B cell (primary cell): ENCODE data around the gene MAP3K2. TPM values are rescaled to one million over a fixed set of nuclear protein-coding genes. Genes with fewer than 3 reads are reported as not detected.

Source experiments
- ATAC-seq: fragments of 200-7000 bp; cut with Tn5 transposase; one replicate; pipeline ENCODE4 v1.10.0; 2021; ENCODE audit warnings: low read depth, mild to moderate bottlenecking, moderate number of reproducible peaks, moderate library complexity
- CTCF ChIA-PET: fragments of 350-600 bp; sonication (Branson Sonifier 250); formaldehyde crosslinking; loops from one replicate; lab custom pipeline; 2021; ENCODE audit warnings: antibody characterized with exemption, inconsistent platforms; lab: Charles Lee
- POLR2A ChIA-PET: fragments of 350-600 bp; sonication (Branson Sonifier 250); formaldehyde crosslinking; loops from one replicate; lab custom pipeline; 2021; ENCODE audit warnings: antibody characterized with exemption; lab: Charles Lee
- DNase-seq: peaks from one replicate; pipeline ENCODE4 v3.0.0; 2013
- H2AFZ ChIP-seq: 2 replicates; pipeline ENCODE4 v1.6.1; 2012; ENCODE audit warnings: mild to moderate bottlenecking, low read depth, low read length; ENCODE audit not compliant: insufficient read depth, poor library complexity, severe bottlenecking
- H3K27ac ChIP-seq, 2 donors: 1 replicate in 1 of 2; 2 replicates in 1 of 2; pipeline ENCODE4 v1.5.1; 2012 to 2013; ENCODE audit warnings: low read length in 2 of 2, mild to moderate bottlenecking in 2 of 2, moderate library complexity in 1 of 2
- H3K27me3 ChIP-seq, 4 experiments: fragments of 200-600 bp in 1 of 4; sonication (generic) in 1 of 4; replicated peaks in 1 of 4; 1 replicate in 2 of 4; 2 replicates in 2 of 4; pipeline versions ENCODE4 v1.6.1 to v1.7.0; 2013 to 2016; ENCODE audit warnings: low read length in 3 of 4, mild to moderate bottlenecking in 2 of 4, mixed read lengths in 1 of 4, moderate library complexity in 1 of 4; ENCODE audit not compliant: insufficient read depth in 4 of 4, control insufficient read depth in 3 of 4; ENCODE audit errors: control extremely low read depth in 1 of 4
- H3K36me3 ChIP-seq, 2 experiments: replicated peaks in 1 of 2; 1 replicate in 1 of 2; 2 replicates in 1 of 2; pipeline versions ENCODE4 v1.6.1 to v1.7.1; 2013; ENCODE audit warnings: low read length in 1 of 2; ENCODE audit not compliant: insufficient read depth in 2 of 2, control insufficient read depth in 1 of 2; ENCODE audit errors: control extremely low read depth in 1 of 2, extremely low read depth in 1 of 2
- H3K4me1 ChIP-seq, 2 donors: fragments of 200-600 bp in 1 of 2; sonication (generic) in 1 of 2; 1 replicate in 1 of 2; 2 replicates in 1 of 2; pipeline versions ENCODE4 v1.5.1 to v1.6.1; 2013 to 2017; ENCODE audit warnings: low read length in 2 of 2; ENCODE audit not compliant: control insufficient read depth in 2 of 2, insufficient read depth in 2 of 2
- H3K4me2 ChIP-seq: replicated peaks from 2 replicates; pipeline ENCODE3; 2012; ENCODE audit warnings: mild to moderate bottlenecking, low read depth, low read length; ENCODE audit not compliant: poor library complexity, severe bottlenecking
- H3K4me3 ChIP-seq, 5 experiments: fragments of 200-600 bp in 1 of 5; sonication (generic) in 1 of 5; 1 replicate in 3 of 5; 2 replicates in 2 of 5; pipeline versions ENCODE4 v1.5.1 to v1.7.0; 2011 to 2016; ENCODE audit warnings: low read length in 4 of 5, mild to moderate bottlenecking in 4 of 5, low read depth in 2 of 5, control low read depth in 1 of 5, moderate library complexity in 1 of 5; ENCODE audit not compliant: insufficient read depth in 1 of 5; ENCODE audit errors: control extremely low read depth in 1 of 5, extremely low read depth in 1 of 5
- H3K79me2 ChIP-seq: fragments of 200-600 bp; sonication (generic); one replicate; pipeline ENCODE4 v1.6.0; 2016; ENCODE audit warnings: low read length; ENCODE audit not compliant: control insufficient read depth, insufficient read depth
- H3K9ac ChIP-seq: fragments of 200-600 bp; sonication (generic); 2 replicates; pipeline ENCODE4 v1.6.1; 2017; ENCODE audit warnings: mild to moderate bottlenecking, low read length, moderate library complexity
- H3K9me3 ChIP-seq, 3 donors: one replicate each; pipeline versions ENCODE4 v1.6.1 to v1.7.1; 2013; ENCODE audit warnings: low read length in 2 of 3; ENCODE audit not compliant: control insufficient read depth in 2 of 3, insufficient read depth in 1 of 3; ENCODE audit errors: control extremely low read depth in 1 of 3
- H4K20me1 ChIP-seq: 2 replicates; pipeline ENCODE4 v1.6.0; 2012; ENCODE audit warnings: mild to moderate bottlenecking, low read length; ENCODE audit not compliant: insufficient read depth, control insufficient read depth, poor library complexity, severe bottlenecking
- H3K27ac Mint-ChIP-seq: one replicate; pipeline ENCODE4 v1.8.0; 2021; ENCODE audit warnings: mixed read lengths
- H3K27me3 Mint-ChIP-seq: one replicate; pipeline ENCODE4 v1.8.0; 2021; ENCODE audit warnings: mixed read lengths
- H3K4me1 Mint-ChIP-seq: one replicate; pipeline ENCODE4 v1.8.0; 2021; ENCODE audit warnings: mixed read lengths
- H3K4me3 Mint-ChIP-seq: one replicate; pipeline ENCODE4 v1.8.0; 2021; ENCODE audit warnings: mixed read lengths
- H3K9me3 Mint-ChIP-seq: one replicate; pipeline ENCODE4 v1.8.0; 2022; ENCODE audit warnings: mixed read lengths; ENCODE audit not compliant: insufficient read depth
- EZH2 ChIP-seq: IDR thresholded peaks from 2 replicates; pipeline ENCODE4 v1.6.1; 2012; ENCODE audit warnings: borderline replicate concordance, low read depth, mild to moderate bottlenecking, moderate library complexity, low read length; ENCODE audit not compliant: insufficient read depth, poor library complexity, severe bottlenecking
- WGBS: methylation state at CpG from one replicate; pipeline ENCODE4 v1.1.5; 2013; ENCODE audit warnings: missing lambda C conversion rate; ENCODE audit not compliant: insufficient coverage; 5-methylcytosine and 5-hydroxymethylcytosine counted together
- intact Hi-C: fragments of 100-400 bp; cut with micrococcal nuclease; formaldehyde crosslinking; loops from one replicate; pipeline ENCODE4 v1.10.0; 2022
- polyA plus RNA-seq: library from polyadenylated mRNA; depleted of rRNA; stranded (reverse); fragments of >200 nt; gene quantifications from 2 replicates; pipeline ENCODE4 v1.2.3, GENCODE V29; 2012
- total RNA-seq, 2 donors: library from RNA; stranded (reverse); fragments of 120-200 nt in 1 of 2; gene quantifications; 1 replicate in 1 of 2; 2 replicates in 1 of 2; pipeline versions ENCODE4 v1.2.3 to v1.2.4, GENCODE V29; 2013 to 2022
- TF ChIP-seq, protein P1 (sequence below): fragments of 200-600 bp; IDR thresholded peaks from one replicate; pipeline ENCODE4 v1.8.0; 2022; ENCODE audit warnings: antibody characterized with exemption, mild to moderate bottlenecking

Gene MAP3K2
- total and polyA plus RNA-seq, 2 donors (not counting 1 experiment from before 2014, with no cell fraction given), result 9.9 to 118 TPM

DNA sequence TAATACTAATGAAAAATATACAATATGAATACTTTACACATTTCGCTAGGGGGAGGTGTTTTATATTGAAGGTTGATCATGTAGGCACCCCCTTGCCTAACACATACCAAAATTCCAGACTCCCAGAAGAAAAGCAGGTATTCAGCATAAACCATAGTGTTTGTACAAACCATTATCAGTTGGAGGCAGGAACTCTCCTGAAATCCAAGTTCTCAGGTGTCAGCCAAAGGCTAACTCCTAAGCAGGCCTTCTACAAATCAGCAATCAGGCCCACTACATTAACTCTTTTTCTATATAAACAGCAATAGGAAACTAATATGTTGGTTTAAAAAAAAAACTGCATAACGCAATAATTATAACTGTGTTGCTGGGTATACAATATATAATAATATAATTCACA is 44.5 kb downstream of the MAP3K2 start:
- ATAC-seq, result no peak

DNA sequence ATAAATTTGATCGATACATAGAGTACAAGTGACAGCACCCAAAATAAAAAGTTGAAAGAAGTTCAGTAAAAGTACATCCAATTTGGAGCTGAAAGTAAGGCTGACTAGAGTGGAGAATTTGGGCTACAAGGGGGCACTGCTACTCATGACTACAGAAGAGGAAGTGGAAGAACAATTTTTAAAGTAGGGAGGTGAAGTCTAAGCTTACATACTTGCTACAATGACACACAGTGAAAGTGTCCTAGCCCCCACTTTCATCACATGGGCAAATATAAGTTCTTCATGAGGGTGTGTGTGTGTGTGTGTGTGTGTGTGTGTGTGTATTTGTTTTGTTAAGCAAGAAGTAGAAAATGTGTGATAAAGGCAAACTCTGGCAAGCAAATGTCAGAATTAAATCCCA is 45.7 kb downstream of the MAP3K2 start:
- Mint-ChIP-seq H3K27me3 (no peaks in the 10 kb centered on the region), H3K27ac (peak overlapping the region; percentile 0), H3K4me3 (no peak overlapping the region), H3K9me3 (no peaks in the 10 kb centered on the region), H3K4me1 (peaks cover 33% of the 10 kb centered on the region)
- peak; percentile 37 for DNase-seq
- intact Hi-C loops, result no loop called here
- no peaks in the 10 kb centered on the region for H3K27me3 ChIP-seq
- no peak overlapping the region for H3K4me3 ChIP-seq
- peaks cover 56% of the 10 kb centered on the region for H3K79me2 ChIP-seq
- peaks cover 0 to 14% of the 10 kb centered on the region in 2 donors for H3K4me1 ChIP-seq
- TF ChIP-seq EZH2, result no peak
- TF ChIP-seq, protein P1, sequence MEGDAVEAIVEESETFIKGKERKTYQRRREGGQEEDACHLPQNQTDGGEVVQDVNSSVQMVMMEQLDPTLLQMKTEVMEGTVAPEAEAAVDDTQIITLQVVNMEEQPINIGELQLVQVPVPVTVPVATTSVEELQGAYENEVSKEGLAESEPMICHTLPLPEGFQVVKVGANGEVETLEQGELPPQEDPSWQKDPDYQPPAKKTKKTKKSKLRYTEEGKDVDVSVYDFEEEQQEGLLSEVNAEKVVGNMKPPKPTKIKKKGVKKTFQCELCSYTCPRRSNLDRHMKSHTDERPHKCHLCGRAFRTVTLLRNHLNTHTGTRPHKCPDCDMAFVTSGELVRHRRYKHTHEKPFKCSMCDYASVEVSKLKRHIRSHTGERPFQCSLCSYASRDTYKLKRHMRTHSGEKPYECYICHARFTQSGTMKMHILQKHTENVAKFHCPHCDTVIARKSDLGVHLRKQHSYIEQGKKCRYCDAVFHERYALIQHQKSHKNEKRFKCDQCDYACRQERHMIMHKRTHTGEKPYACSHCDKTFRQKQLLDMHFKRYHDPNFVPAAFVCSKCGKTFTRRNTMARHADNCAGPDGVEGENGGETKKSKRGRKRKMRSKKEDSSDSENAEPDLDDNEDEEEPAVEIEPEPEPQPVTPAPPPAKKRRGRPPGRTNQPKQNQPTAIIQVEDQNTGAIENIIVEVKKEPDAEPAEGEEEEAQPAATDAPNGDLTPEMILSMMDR, result no peak
- no peak overlapping the region for H3K4me2 ChIP-seq
- H2AFZ ChIP-seq, result no peak overlapping the region
- H4K20me1 ChIP-seq, result peaks cover 39% of the 10 kb centered on the region
- peaks cover 4 to 25% of the 10 kb centered on the region in 2 experiments for H3K36me3 ChIP-seq
- no peak overlapping the region for H3K9ac ChIP-seq
- WGBS, result 100% methylated on average over 1 of the region's 1 CpG
- H3K27ac ChIP-seq, result peak overlapping the region in 1 of 2 donors; percentile 44
- ChIA-PET CTCF (interaction anchor here (0.7 to 1.5 kb wide), 4 partner anchors 13 to 138 kb away, joined by 3 to 11 read pairs (median 4); no protein-coding TSS in a partner anchor), POLR2A (interaction anchor here (0.8 kb wide), 1 partner anchor 74 kb away, joined by 5 read pairs; no protein-coding TSS in a partner anchor)
- no peaks in the 10 kb centered on the region for H3K9me3 ChIP-seq
- ATAC-seq, result no peak

More for the DNA sequence above, 44.5 kb downstream of the MAP3K2 start:
- Histone ChIP-seq H3K9me3 (no peaks in the 10 kb centered on the region), H2AFZ (no peak overlapping the region), H3K4me1 (peaks cover 5 to 24% of the 10 kb centered on the region in 2 donors), H3K4me3 (no peak overlapping the region), H4K20me1 (peaks cover 50% of the 10 kb centered on the region), H3K27me3 (no peaks in the 10 kb centered on the region), H3K4me2 (no peak overlapping the region), H3K36me3 (peaks cover 0 to 17% of the 10 kb centered on the region in 2 experiments), H3K79me2 (peaks cover 68% of the 10 kb centered on the region), H3K9ac (no peak overlapping the region), H3K27ac (peak overlapping the region in 1 of 2 donors; percentile 9)
- H3K27me3 Mint-ChIP-seq, result no peaks in the 10 kb centered on the region
- intact Hi-C loops, result no loop called here
- H3K4me1 Mint-ChIP-seq, result peaks cover 44% of the 10 kb centered on the region
- CTCF ChIA-PET, result no interaction called here
- no peak for TF ChIP-seq EZH2
- TF ChIP-seq, protein P1, result no peak
- no peaks in the 10 kb centered on the region for H3K9me3 Mint-ChIP-seq
- DNase-seq, result no peak
- no CpG with 5 or more reads among the region's 2 CpGs for WGBS
- H3K4me3 Mint-ChIP-seq, result no peak overlapping the region
- no peak overlapping the region for H3K27ac Mint-ChIP-seq
- POLR2A ChIA-PET, result no interaction called here
